K562 (cell line): Measurements from ENCODE around the gene RAB39B. TPM values are rescaled to one million over a fixed set of nuclear protein-coding genes. Genes with fewer than 3 reads are reported as not detected.

ENCODE experiments used
- HDAC8 ChIP-seq: fragments of 450-650 bp; IDR thresholded peaks from 2 replicates; pipeline ENCODE4 v1.6.1; 2016; ENCODE audit warnings: mild to moderate bottlenecking, missing genetic modification characterization, moderate library complexity, missing compliant biosample characterization
- HIVEP1 ChIP-seq: fragments of 250-450 bp; sonication (Bioruptor Pico); IDR thresholded peaks from 2 replicates; pipeline ENCODE4 v1.4.0; 2020; ENCODE audit warnings: mild to moderate bottlenecking
- HSF4 ChIP-seq: fragments of 250-450 bp; sonication (Bioruptor Pico); IDR thresholded peaks from 2 replicates; pipeline ENCODE4 v2.1.2; 2022; ENCODE audit warnings: mild to moderate bottlenecking, moderate library complexity, borderline replicate concordance
- NR1H2 ChIP-seq: sonication (generic); formaldehyde crosslinking; IDR thresholded peaks from 2 replicates; pipeline ENCODE4 v1.4.0; 2020; ENCODE audit warnings: mild to moderate bottlenecking, missing genetic modification reagents
- PBX2 ChIP-seq, 2 experiments: IDR thresholded peaks in 1 of 2; conservative IDR thresholded peaks in 1 of 2; 2 replicates each; pipeline ENCODE4 v1.6.1; 2016; ENCODE audit warnings: low read depth in 2 of 2, mild to moderate bottlenecking in 1 of 2, missing compliant biosample characterization in 1 of 2, missing genetic modification characterization in 1 of 2, moderate library complexity in 1 of 2
- POLR3G ChIP-seq: IDR thresholded peaks from 2 replicates; pipeline ENCODE4 v1.6.1; 2011; ENCODE audit not compliant: insufficient read length, insufficient replicate concordance; ENCODE audit errors: extremely low read depth
- SMAD2 ChIP-seq: fragments of 150-350 bp; IDR thresholded peaks from 2 replicates; pipeline ENCODE4 v1.6.1; 2014; ENCODE audit warnings: low read depth, mild to moderate bottlenecking, low read length
- SP2 ChIP-seq: IDR thresholded peaks from 2 replicates; pipeline ENCODE4 v1.6.1; 2011; ENCODE audit warnings: mild to moderate bottlenecking, low read depth, low read length, moderate library complexity; ENCODE audit not compliant: poor library complexity, severe bottlenecking; ENCODE audit errors: extremely low read depth
- TAF7 ChIP-seq: fragments of 450-650 bp; IDR thresholded peaks from 2 replicates; pipeline ENCODE4 v1.6.1; 2016; ENCODE audit warnings: missing genetic modification characterization, missing compliant biosample characterization
- TBP ChIP-seq: optimal IDR thresholded peaks from 2 replicates; pipeline ENCODE3; 2011; ENCODE audit warnings: low read depth, low read length, improper control_type of control experiment
- YY1 ChIP-seq, 3 experiments: IDR thresholded peaks; 2 replicates each; pipeline ENCODE4 v1.6.1; 2011; ENCODE audit warnings: low read length in 2 of 3, mild to moderate bottlenecking in 2 of 3, moderate library complexity in 2 of 3, borderline replicate concordance in 1 of 3, control low read depth in 1 of 3, low read depth in 1 of 3; ENCODE audit not compliant: insufficient read depth in 3 of 3, insufficient replicate concordance in 2 of 3, control insufficient read depth in 1 of 3, insufficient read length in 1 of 3; ENCODE audit errors: extremely low read depth in 1 of 3
- ZKSCAN8 ChIP-seq: fragments of 200-800 bp; sonication (Bioruptor generic); IDR thresholded peaks from 2 replicates; pipeline ENCODE4 v1.6.1; 2016; ENCODE audit warnings: missing genetic modification characterization, missing compliant biosample characterization
- ZNF146 ChIP-seq: IDR thresholded peaks from one replicate; pipeline ENCODE4 v1.6.1; 2018; ENCODE audit warnings: missing compliant biosample characterization; ENCODE audit not compliant: unreplicated experiment
- polyA plus RNA-seq, 8 experiments: library from polyadenylated mRNA; depleted of rRNA in 4 of 8; stranded (reverse) in 5 of 8; unstranded in 3 of 8; fragments of >200 nt; fragmentation: Nextera tagmentation in 2 of 8; fragmentation: Illumina TruSeq in 1 of 8; extraction: Ambion mirVana in 2 of 8; extraction: Trizol in 1 of 8; gene quantifications; 2 replicates each; pipeline versions ENCODE4 v1.2.1 to v1.2.3, GENCODE V29; 2011 to 2014; ENCODE audit warnings: inconsistent platforms in 1 of 8, missing spikeins in 1 of 8
- total RNA-seq, 7 experiments: library from RNA; depleted of rRNA in 6 of 7; stranded (reverse); fragments of >200 nt in 6 of 7; fragmentation: Illumina TruSeq in 2 of 7; extraction: Trizol in 2 of 7; gene quantifications; 2 replicates each; pipeline versions ENCODE4 v1.2.1 to v1.2.3, GENCODE V29; 2011 to 2021; ENCODE audit warnings: low replicate concordance in 1 of 7
- TF ChIP-seq, protein P1 (sequence below): sonication (generic); formaldehyde crosslinking; IDR thresholded peaks from 2 replicates; pipeline ENCODE4 v1.8.0; 2022; ENCODE audit warnings: mild to moderate bottlenecking, missing genetic modification reagents
- TF ChIP-seq, protein P2 (sequence below), 2 experiments: fragments of 450-650 bp in 1 of 2; sonication (generic) in 1 of 2; formaldehyde crosslinking; conservative IDR thresholded peaks; 2 replicates each; pipeline versions ENCODE4 v1.4.0 to v1.8.1; 2020 to 2022; ENCODE audit warnings: mild to moderate bottlenecking in 1 of 2, missing genetic modification reagents in 1 of 2
- TF ChIP-seq, protein P3 (sequence below): fragments of 450-650 bp; IDR thresholded peaks from 2 replicates; pipeline ENCODE4 v1.6.1; 2014; ENCODE audit warnings: low read depth, mild to moderate bottlenecking, moderate library complexity, borderline replicate concordance

Gene RAB39B
- total and polyA plus RNA-seq, 9 of the 15 experiments (the other 6 are each of a cell fraction or from before 2014, with no cell fraction given), result 0.04 to 0.07 (median 0.04) TPM; not detected in 6

- peak; percentile 76 to 97 (median 91) for TF ChIP-seq YY1 (IDR thresholded peaks at IDR 0.05; ENCODE audit: borderline replicate concordance in 1 of 3, control insufficient read depth in 1 of 3, extremely low read depth in 1 of 3, insufficient read depth in 3 of 3, insufficient read length in 1 of 3, insufficient replicate concordance in 2 of 3, low read depth in 1 of 3, low read length in 2 of 3)
- TF ChIP-seq HDAC8 (tag), result no peak
- no peak for TF ChIP-seq POLR3G
- TF ChIP-seq, protein P1, sequence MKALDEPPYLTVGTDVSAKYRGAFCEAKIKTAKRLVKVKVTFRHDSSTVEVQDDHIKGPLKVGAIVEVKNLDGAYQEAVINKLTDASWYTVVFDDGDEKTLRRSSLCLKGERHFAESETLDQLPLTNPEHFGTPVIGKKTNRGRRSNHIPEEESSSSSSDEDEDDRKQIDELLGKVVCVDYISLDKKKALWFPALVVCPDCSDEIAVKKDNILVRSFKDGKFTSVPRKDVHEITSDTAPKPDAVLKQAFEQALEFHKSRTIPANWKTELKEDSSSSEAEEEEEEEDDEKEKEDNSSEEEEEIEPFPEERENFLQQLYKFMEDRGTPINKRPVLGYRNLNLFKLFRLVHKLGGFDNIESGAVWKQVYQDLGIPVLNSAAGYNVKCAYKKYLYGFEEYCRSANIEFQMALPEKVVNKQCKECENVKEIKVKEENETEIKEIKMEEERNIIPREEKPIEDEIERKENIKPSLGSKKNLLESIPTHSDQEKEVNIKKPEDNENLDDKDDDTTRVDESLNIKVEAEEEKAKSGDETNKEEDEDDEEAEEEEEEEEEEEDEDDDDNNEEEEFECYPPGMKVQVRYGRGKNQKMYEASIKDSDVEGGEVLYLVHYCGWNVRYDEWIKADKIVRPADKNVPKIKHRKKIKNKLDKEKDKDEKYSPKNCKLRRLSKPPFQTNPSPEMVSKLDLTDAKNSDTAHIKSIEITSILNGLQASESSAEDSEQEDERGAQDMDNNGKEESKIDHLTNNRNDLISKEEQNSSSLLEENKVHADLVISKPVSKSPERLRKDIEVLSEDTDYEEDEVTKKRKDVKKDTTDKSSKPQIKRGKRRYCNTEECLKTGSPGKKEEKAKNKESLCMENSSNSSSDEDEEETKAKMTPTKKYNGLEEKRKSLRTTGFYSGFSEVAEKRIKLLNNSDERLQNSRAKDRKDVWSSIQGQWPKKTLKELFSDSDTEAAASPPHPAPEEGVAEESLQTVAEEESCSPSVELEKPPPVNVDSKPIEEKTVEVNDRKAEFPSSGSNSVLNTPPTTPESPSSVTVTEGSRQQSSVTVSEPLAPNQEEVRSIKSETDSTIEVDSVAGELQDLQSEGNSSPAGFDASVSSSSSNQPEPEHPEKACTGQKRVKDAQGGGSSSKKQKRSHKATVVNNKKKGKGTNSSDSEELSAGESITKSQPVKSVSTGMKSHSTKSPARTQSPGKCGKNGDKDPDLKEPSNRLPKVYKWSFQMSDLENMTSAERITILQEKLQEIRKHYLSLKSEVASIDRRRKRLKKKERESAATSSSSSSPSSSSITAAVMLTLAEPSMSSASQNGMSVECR (CRISPR knock-in tag), result no peak
- no peak for TF ChIP-seq ZKSCAN8 (CRISPR knock-in tag)
- TF ChIP-seq ZNF146, result no peak
- no peak for TF ChIP-seq PBX2 (CRISPR knock-in tag; IDR thresholded peaks at IDR 0.05; ENCODE audit: low read depth)
- TF ChIP-seq PBX2 (tag; conservative IDR thresholded peaks at IDR 0.05; ENCODE audit: low read depth), result peak; percentile 95
- TF ChIP-seq SMAD2, result no peak
- peak; percentile 67 for TF ChIP-seq SP2
- no peak; the same call in 1 of the 2 replicates for TF ChIP-seq NR1H2 (CRISPR knock-in tag)
- TF ChIP-seq HIVEP1 (CRISPR knock-in tag), result no peak
- peak; percentile 92 for TF ChIP-seq TAF7 (tag)
- TF ChIP-seq TBP, result peak; percentile 86
- TF ChIP-seq HSF4, result no peak
- TF ChIP-seq, protein P2, sequence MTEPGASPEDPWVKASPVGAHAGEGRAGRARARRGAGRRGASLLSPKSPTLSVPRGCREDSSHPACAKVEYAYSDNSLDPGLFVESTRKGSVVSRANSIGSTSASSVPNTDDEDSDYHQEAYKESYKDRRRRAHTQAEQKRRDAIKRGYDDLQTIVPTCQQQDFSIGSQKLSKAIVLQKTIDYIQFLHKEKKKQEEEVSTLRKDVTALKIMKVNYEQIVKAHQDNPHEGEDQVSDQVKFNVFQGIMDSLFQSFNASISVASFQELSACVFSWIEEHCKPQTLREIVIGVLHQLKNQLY (CRISPR knock-in tag; conservative IDR thresholded peaks at IDR 0.05), result no peak
- TF ChIP-seq, protein P3, sequence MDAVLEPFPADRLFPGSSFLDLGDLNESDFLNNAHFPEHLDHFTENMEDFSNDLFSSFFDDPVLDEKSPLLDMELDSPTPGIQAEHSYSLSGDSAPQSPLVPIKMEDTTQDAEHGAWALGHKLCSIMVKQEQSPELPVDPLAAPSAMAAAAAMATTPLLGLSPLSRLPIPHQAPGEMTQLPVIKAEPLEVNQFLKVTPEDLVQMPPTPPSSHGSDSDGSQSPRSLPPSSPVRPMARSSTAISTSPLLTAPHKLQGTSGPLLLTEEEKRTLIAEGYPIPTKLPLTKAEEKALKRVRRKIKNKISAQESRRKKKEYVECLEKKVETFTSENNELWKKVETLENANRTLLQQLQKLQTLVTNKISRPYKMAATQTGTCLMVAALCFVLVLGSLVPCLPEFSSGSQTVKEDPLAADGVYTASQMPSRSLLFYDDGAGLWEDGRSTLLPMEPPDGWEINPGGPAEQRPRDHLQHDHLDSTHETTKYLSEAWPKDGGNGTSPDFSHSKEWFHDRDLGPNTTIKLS, result no peak
These were observed 47.9 kb downstream of the RAB39B start, which contains the start of gene VBP1 (continued) for GRCh38 chrX:155216179-155216939.
